ENCODE results near the gene MAOB. TPM values are rescaled to one million over a fixed set of nuclear protein-coding genes. Genes with fewer than 3 reads are reported as not detected.
"Not testable (repeated sequence)": the region's sequence is repeated elsewhere in the genome, so short reads cannot be mapped to it uniquely, and the experiment has no call there.

The MAOB gene
- not detected in 2 replicates for polyA plus RNA-seq (2011; rRNA removed)
- polyA minus RNA-seq (2011; rRNA and poly(A)+ RNA removed), result not detected in 2 replicates

DNA sequence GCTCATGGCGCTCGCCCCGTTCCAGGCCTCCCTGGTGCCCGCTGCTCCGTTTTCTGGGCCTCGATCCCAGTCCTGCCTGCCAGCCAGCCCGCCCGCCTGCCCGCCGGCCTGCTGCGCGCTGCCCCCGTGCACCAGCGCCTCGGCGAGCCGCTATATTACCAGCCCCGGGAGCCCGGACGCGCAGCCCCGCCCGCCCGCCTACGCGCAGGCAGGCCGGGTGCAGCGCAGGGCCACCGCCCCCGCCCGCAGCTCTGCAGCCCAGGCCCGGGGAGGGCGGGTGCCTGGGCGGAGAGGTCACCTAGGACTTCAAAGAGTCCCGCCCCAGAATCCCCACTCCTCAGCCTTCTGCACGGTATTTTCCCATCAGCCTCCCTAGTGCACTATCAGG lies at the start of gene MAOB:
TSS of gene MAOB (minus strand) at position 157 of the 388 bp plus-strand sequence. CDS start at position 6, 151 bp downstream.
- ChIA-PET CTCF (no interaction called here), POLR2A (no interaction called here)
- no peak for TF ChIP-seq CTCF (IDR thresholded peaks at IDR 0.05; ENCODE audit: insufficient read depth, low read depth, low read length)
- no peaks in the 10 kb centered on the region; the same call in 1 of the 2 replicates for H3K27me3 ChIP-seq (ENCODE audit: control insufficient read depth, insufficient read depth, low read length)
- H3K4me3 ChIP-seq (ENCODE audit: low read depth, low read length), result no peak within 1 kb of the TSS
- no peak for DNase-seq (ENCODE audit: low read depth)
- no peaks in the 10 kb centered on the region for H3K36me3 ChIP-seq (ENCODE audit: control insufficient read depth, insufficient read depth, low read length)

DNA sequence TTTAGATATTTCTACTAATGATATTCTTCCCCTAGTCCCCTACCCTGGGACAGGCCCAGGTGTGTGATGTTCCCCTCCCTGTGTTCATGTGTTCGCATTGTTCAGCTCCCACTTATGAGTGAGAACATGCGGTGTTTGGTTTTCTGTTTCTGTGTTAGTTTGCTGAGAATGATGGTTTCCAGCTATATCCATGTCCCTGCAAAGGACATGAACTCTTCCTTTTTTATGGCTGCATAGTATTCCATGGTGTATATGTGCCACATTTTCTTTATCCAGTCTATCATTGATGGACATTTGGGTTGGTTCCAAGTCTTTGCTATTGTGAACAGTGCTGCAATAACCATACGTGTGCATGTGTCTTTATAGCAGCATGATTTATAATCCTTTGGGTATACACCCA lies 39.8 kb upstream of the MAOB start:
- H3K27me3 ChIP-seq (ENCODE audit: control insufficient read depth, insufficient read depth, low read length); H3K36me3 ChIP-seq (ENCODE audit: control insufficient read depth, insufficient read depth, low read length); POLR2A ChIA-PET; H3K4me3 ChIP-seq (ENCODE audit: low read depth, low read length); CTCF ChIA-PET; DNase-seq (ENCODE audit: low read depth): not testable (repeated sequence)

DNA sequence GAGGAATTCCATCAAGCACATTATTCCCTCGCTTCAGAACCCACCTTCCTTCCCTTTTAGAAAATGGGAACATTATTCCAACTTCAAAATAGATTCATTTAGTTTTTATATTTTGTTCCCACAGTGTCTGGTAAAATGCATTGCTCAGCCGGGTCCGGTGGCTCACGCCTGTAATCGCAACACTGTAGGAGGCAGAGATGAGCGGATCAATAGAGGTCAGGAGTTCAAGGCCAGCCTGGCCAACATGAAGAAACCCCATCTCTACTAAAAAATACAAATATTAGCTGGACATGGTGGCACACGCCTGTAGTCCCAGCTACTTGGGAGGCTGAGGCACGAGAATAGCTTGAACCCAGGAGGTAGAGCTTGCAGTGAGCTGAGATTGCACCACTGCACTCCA lies 28.5 kb upstream of the MAOB start:
- CTCF ChIA-PET; H3K36me3 ChIP-seq (ENCODE audit: control insufficient read depth, insufficient read depth, low read length); DNase-seq (ENCODE audit: low read depth); POLR2A ChIA-PET; H3K27me3 ChIP-seq (ENCODE audit: control insufficient read depth, insufficient read depth, low read length); H3K4me3 ChIP-seq (ENCODE audit: low read depth, low read length): not testable (repeated sequence)

GRCh38 chrX:43910012-43910411 lies 27.8 kb upstream of the MAOB start:
- ChIA-PET CTCF (no interaction called here), POLR2A (no interaction called here)
- no peak overlapping the region for H3K4me3 ChIP-seq (ENCODE audit: low read depth, low read length)
- DNase-seq (ENCODE audit: low read depth), result no peak
- no peak for TF ChIP-seq CTCF (IDR thresholded peaks at IDR 0.05; ENCODE audit: insufficient read depth, low read depth, low read length)
- H3K36me3 ChIP-seq (ENCODE audit: control insufficient read depth, insufficient read depth, low read length), result no peaks in the 10 kb centered on the region
- H3K27me3 ChIP-seq (ENCODE audit: control insufficient read depth, insufficient read depth, low read length), result no peaks in the 10 kb centered on the region

DNA sequence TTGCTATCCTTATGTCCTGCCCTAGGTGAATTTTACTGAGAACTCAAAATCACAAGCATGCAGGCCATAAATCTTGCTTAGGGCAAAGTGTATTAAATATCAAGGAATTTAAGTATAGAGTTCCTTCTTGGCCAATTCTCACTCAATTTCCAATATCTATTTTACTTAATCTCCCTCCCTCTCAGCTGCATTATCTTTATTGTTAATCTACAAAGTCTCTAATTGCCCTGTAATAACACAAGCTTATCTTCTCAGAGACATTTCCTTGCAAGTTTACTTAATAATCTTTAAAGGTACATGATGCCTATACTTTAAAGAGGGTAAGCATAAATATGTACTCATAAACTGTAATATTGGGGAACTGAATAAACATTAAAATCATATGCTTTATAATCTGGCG lies 26.9 kb upstream of the MAOB start:
- H3K4me3 ChIP-seq (ENCODE audit: low read depth, low read length), result no peak overlapping the region
- TF ChIP-seq CTCF (IDR thresholded peaks at IDR 0.05; ENCODE audit: insufficient read depth, low read depth, low read length), result no peak
- ChIA-PET CTCF (no interaction called here), POLR2A (no interaction called here)
- H3K36me3 ChIP-seq (ENCODE audit: control insufficient read depth, insufficient read depth, low read length), result no peaks in the 10 kb centered on the region
- DNase-seq (ENCODE audit: low read depth), result no peak
- H3K27me3 ChIP-seq (ENCODE audit: control insufficient read depth, insufficient read depth, low read length), result no peaks in the 10 kb centered on the region

- no peak overlapping the region for H3K4me3 ChIP-seq (ENCODE audit: low read depth, low read length)
- CTCF ChIA-PET, result no interaction called here
- H3K27me3 ChIP-seq (ENCODE audit: control insufficient read depth, insufficient read depth, low read length), result no peaks in the 10 kb centered on the region
- TF ChIP-seq CTCF (IDR thresholded peaks at IDR 0.05; ENCODE audit: insufficient read depth, low read depth, low read length), result no peak
- DNase-seq (ENCODE audit: low read depth), result no peak
- POLR2A ChIA-PET, result no interaction called here
- no peaks in the 10 kb centered on the region for H3K36me3 ChIP-seq (ENCODE audit: control insufficient read depth, insufficient read depth, low read length)
These were observed 17.9 kb upstream of the MAOB start for GRCh38 chrX:43899878-43900815.

Measured in BJ (cell line).